Mononuclear cell (primary cell): Measurements from ENCODE around the gene TMEM132C. TPM values are rescaled to one million over a fixed set of nuclear protein-coding genes. Genes with fewer than 3 reads are reported as not detected.

Experiments
- H3K27me3 ChIP-seq: 2 replicates; pipeline ENCODE4 v1.6.0; 2011; ENCODE audit warnings: low read length, control low read depth; ENCODE audit not compliant: insufficient read depth
- H3K4me1 ChIP-seq: 2 replicates; pipeline ENCODE4 v1.5.1; 2011; ENCODE audit warnings: mild to moderate bottlenecking, low read length, control low read depth; ENCODE audit not compliant: insufficient read depth
- H3K4me3 ChIP-seq: 2 replicates; pipeline ENCODE4 v1.5.1; 2011; ENCODE audit warnings: mild to moderate bottlenecking, low read length, moderate library complexity
- H3K9me3 ChIP-seq: 2 replicates; pipeline ENCODE4 v1.5.1; 2011; ENCODE audit warnings: low read depth, mild to moderate bottlenecking, control low read depth, low read length
- total RNA-seq: library from RNA; depleted of rRNA; stranded (reverse); fragments of >200 nt; gene quantifications from one replicate; pipeline ENCODE4 v1.2.3, GENCODE V29; 2012

TMEM132C gene
- total RNA-seq, 1 donor = under 0.01 TPM

GRCh38 chr12:128549601-128550218, 282.7 kb downstream of the TMEM132C start:
- Histone ChIP-seq H3K27me3 (no peaks in the 10 kb centered on the region), H3K9me3 (no peaks in the 10 kb centered on the region), H3K4me1 (no peaks in the 10 kb centered on the region), H3K4me3 (no peak overlapping the region)

- Histone ChIP-seq H3K4me3 (no peak overlapping the region), H3K9me3 (no peaks in the 10 kb centered on the region), H3K4me1 (no peaks in the 10 kb centered on the region), H3K27me3 (no peaks in the 10 kb centered on the region)
Measured at GRCh38 chr12:128551266-128551665, 284.3 kb downstream of the TMEM132C start.

GRCh38 chr12:128554546-128555304, 287.8 kb downstream of the TMEM132C start:
- H3K4me1 ChIP-seq = no peaks in the 10 kb centered on the region
- no peak overlapping the region for H3K4me3 ChIP-seq
- no peaks in the 10 kb centered on the region for H3K27me3 ChIP-seq
- no peaks in the 10 kb centered on the region for H3K9me3 ChIP-seq

- Histone ChIP-seq H3K27me3 (no peaks in the 10 kb centered on the region), H3K9me3 (no peaks in the 10 kb centered on the region), H3K4me1 (no peaks in the 10 kb centered on the region), H3K4me3 (no peak overlapping the region)
Measured at GRCh38 chr12:128557231-128557630, 290.3 kb downstream of the TMEM132C start.

- H3K27me3 ChIP-seq = no peaks in the 10 kb centered on the region
- H3K4me1 ChIP-seq = no peaks in the 10 kb centered on the region
- no peak overlapping the region for H3K4me3 ChIP-seq
- H3K9me3 ChIP-seq = no peaks in the 10 kb centered on the region
Measured at GRCh38 chr12:128564956-128565355, 298.0 kb downstream of the TMEM132C start.

GRCh38 chr12:128567730-128568129, 300.8 kb downstream of the TMEM132C start:
- Histone ChIP-seq H3K27me3 (no peaks in the 10 kb centered on the region), H3K4me1 (no peaks in the 10 kb centered on the region), H3K4me3 (no peak overlapping the region), H3K9me3 (no peaks in the 10 kb centered on the region)

- H3K4me3 ChIP-seq = no peak overlapping the region
- no peaks in the 10 kb centered on the region for H3K9me3 ChIP-seq
- no peaks in the 10 kb centered on the region for H3K4me1 ChIP-seq
- H3K27me3 ChIP-seq = no peaks in the 10 kb centered on the region
Measured at GRCh38 chr12:128570191-128571065, 303.5 kb downstream of the TMEM132C start.

- H3K4me3 ChIP-seq = no peak overlapping the region
- no peaks in the 10 kb centered on the region for H3K4me1 ChIP-seq
- no peaks in the 10 kb centered on the region for H3K9me3 ChIP-seq
- H3K27me3 ChIP-seq = no peaks in the 10 kb centered on the region
Measured at GRCh38 chr12:128571906-128572810, 305.2 kb downstream of the TMEM132C start.

GRCh38 chr12:128573907-128574306, 306.9 kb downstream of the TMEM132C start:
- no peaks in the 10 kb centered on the region for H3K9me3 ChIP-seq
- no peak overlapping the region for H3K4me3 ChIP-seq
- no peaks in the 10 kb centered on the region for H3K27me3 ChIP-seq
- no peaks in the 10 kb centered on the region for H3K4me1 ChIP-seq

GRCh38 chr12:128578045-128578444, 311.1 kb downstream of the TMEM132C start:
- no peaks in the 10 kb centered on the region for H3K27me3 ChIP-seq

GRCh38 chr12:128581321-128581761, 314.4 kb downstream of the TMEM132C start:
- no peaks in the 10 kb centered on the region for H3K27me3 ChIP-seq
- H3K9me3 ChIP-seq = no peaks in the 10 kb centered on the region
- H3K4me1 ChIP-seq = no peaks in the 10 kb centered on the region
- no peak overlapping the region for H3K4me3 ChIP-seq

More at GRCh38 chr12:128578045-128578444, 311.1 kb downstream of the TMEM132C start:
- no peaks in the 10 kb centered on the region for H3K9me3 ChIP-seq
- H3K4me1 ChIP-seq = no peaks in the 10 kb centered on the region
- H3K4me3 ChIP-seq = no peak overlapping the region

- no peaks in the 10 kb centered on the region for H3K9me3 ChIP-seq
- H3K4me1 ChIP-seq = no peaks in the 10 kb centered on the region
- no peaks in the 10 kb centered on the region for H3K27me3 ChIP-seq
- H3K4me3 ChIP-seq = no peak overlapping the region
Measured at GRCh38 chr12:128583453-128583852, 316.5 kb downstream of the TMEM132C start.

GRCh38 chr12:128586451-128587029, 319.6 kb downstream of the TMEM132C start:
- Histone ChIP-seq H3K4me3 (no peak overlapping the region), H3K9me3 (no peaks in the 10 kb centered on the region), H3K27me3 (no peaks in the 10 kb centered on the region), H3K4me1 (no peaks in the 10 kb centered on the region)

GRCh38 chr12:128587918-128588317, 320.9 kb downstream of the TMEM132C start:
- Histone ChIP-seq H3K4me3 (no peak overlapping the region), H3K27me3 (no peaks in the 10 kb centered on the region), H3K4me1 (no peaks in the 10 kb centered on the region), H3K9me3 (no peaks in the 10 kb centered on the region)
